Astrocyte of the spinal cord (primary cell): ENCODE measurements around the gene TNFSF4.
A peak's percentile ranks its signal among the peaks of the same experiment; 100 is the strongest.

Source experiments
- DNase-seq: peaks from one replicate; pipeline ENCODE4 v3.0.0; 2011; ENCODE audit warnings: low read depth, low spot score
- H3K4me3 ChIP-seq: 2 replicates; pipeline ENCODE4 v1.5.1; 2011; ENCODE audit warnings: low read depth, mild to moderate bottlenecking, low read length, moderate library complexity
- CTCF ChIP-seq: IDR thresholded peaks from 2 replicates; pipeline ENCODE4 v1.5.1; 2012; ENCODE audit warnings: low read depth, mild to moderate bottlenecking, low read length, inconsistent platforms
- in situ Hi-C: cut with HindIII; loops from 2 replicates; pipeline ENCODE4 v1.10.0; 2017; ENCODE audit warnings: low sequenced_read_pairs

Gene TNFSF4

GRCh38 chr1:173202424-173203145, 4.5 kb downstream of the TNFSF4 start:
- peak; percentile 59 for TF ChIP-seq CTCF
- in situ Hi-C loops = no loop called here
- DNase-seq = peak; percentile 91
- no peak overlapping the region for H3K4me3 ChIP-seq

GRCh38 chr1:173201969-173202368, 5.2 kb downstream of the TNFSF4 start:
- no peak overlapping the region for H3K4me3 ChIP-seq
- in situ Hi-C loops = no loop called here
- TF ChIP-seq CTCF = no peak
- no peak for DNase-seq

GRCh38 chr1:173195596-173196088, 11.5 kb downstream of the TNFSF4 start:
- no peak for TF ChIP-seq CTCF
- DNase-seq = no peak
- in situ Hi-C loops = no loop called here
- no peak overlapping the region for H3K4me3 ChIP-seq

GRCh38 chr1:173193639-173194038, 13.5 kb downstream of the TNFSF4 start:
- no peak overlapping the region for H3K4me3 ChIP-seq
- peak; percentile 84 for DNase-seq
- no peak for TF ChIP-seq CTCF
- in situ Hi-C loops = no loop called here

- no peak for DNase-seq
- in situ Hi-C loops = no loop called here
- no peak overlapping the region for H3K4me3 ChIP-seq
- no peak for TF ChIP-seq CTCF
Observed at GRCh38 chr1:173191011-173191705, 16.0 kb downstream of the TNFSF4 start.

GRCh38 chr1:173190101-173190936, 16.8 kb downstream of the TNFSF4 start:
- peak; percentile 81 for DNase-seq
- in situ Hi-C loops = no loop called here
- H3K4me3 ChIP-seq = no peak overlapping the region
- no peak for TF ChIP-seq CTCF
